ENCODE results near the gene LRIG3. TPM values are rescaled to one million over a fixed set of nuclear protein-coding genes. Genes with fewer than 3 reads are reported as not detected.
A peak's percentile ranks its signal among the peaks of the same experiment; 100 is the strongest.

Gene LRIG3
- total and polyA plus RNA-seq, 7 donors = 2.8 to 186 (median 58.1) TPM

GRCh38 chr12:58883576-58884334 is 36.5 kb downstream of the LRIG3 start:
- intact Hi-C loops (cut with DNase I) = loop anchor here (5.0 kb wide), 1 partner anchor 34 kb away; no protein-coding TSS in a partner anchor
- peaks cover 8 to 95% (median 25%) of the 10 kb centered on the region in 4 donors for H3K36me3 ChIP-seq
- no peak overlapping the region for H3K4me3 ChIP-seq
- H3K27me3 ChIP-seq = no peaks in the 10 kb centered on the region
- no peak for TF ChIP-seq POLR2A (IDR thresholded peaks at IDR 0.05)
- TF ChIP-seq POLR2AphosphoS5 (IDR thresholded peaks at IDR 0.05) = no peak
- no peak for TF ChIP-seq CTCF (IDR thresholded peaks at IDR 0.05)
- TF ChIP-seq EP300 (IDR thresholded peaks at IDR 0.05) = no peak
- peak overlapping the region in 2 of 4 donors; percentile 5 to 24 for H3K27ac ChIP-seq
- peaks cover 0 to 51% (median 22%) of the 10 kb centered on the region in 4 donors for H3K4me1 ChIP-seq
- DNase-seq = no peak
- no peaks in the 10 kb centered on the region for H3K9me3 ChIP-seq
- 81 to 86% methylated on average over 3 of the region's 3 CpGs for WGBS, 2 donors

- 94% methylated on average over 2 of the region's 2 CpGs for WGBS, 2 donors
- Histone ChIP-seq H3K36me3 (peaks cover 17 to 100% (median 28%) of the 10 kb centered on the region in 4 donors), H3K27ac (peak overlapping the region in 3 of 4 donors; percentile 15 to 20 (median 20)), H3K9me3 (no peaks in the 10 kb centered on the region), H3K4me3 (no peak overlapping the region), H3K27me3 (no peaks in the 10 kb centered on the region), H3K4me1 (peaks cover 0 to 42% (median 13%) of the 10 kb centered on the region in 4 donors)
- intact Hi-C loops (cut with DNase I) = loop anchor here (5.0 kb wide), 1 partner anchor 34 kb away; no protein-coding TSS in a partner anchor
- no peak for DNase-seq
- TF ChIP-seq EP300 (IDR thresholded peaks at IDR 0.05) (no peak), POLR2AphosphoS5 (IDR thresholded peaks at IDR 0.05) (no peak), POLR2A (IDR thresholded peaks at IDR 0.05) (no peak), CTCF (IDR thresholded peaks at IDR 0.05) (no peak)
These were observed 37.5 kb downstream of the LRIG3 start for GRCh38 chr12:58882826-58883225.

GRCh38 chr12:58881816-58882215 is 38.5 kb downstream of the LRIG3 start:
- intact Hi-C loops (cut with DNase I) = loop anchor here (5.0 kb wide), 1 partner anchor 35 kb away; no protein-coding TSS in a partner anchor
- peak overlapping the region in 1 of 4 donors; percentile 20 for H3K27ac ChIP-seq
- peaks cover 27 to 100% (median 33%) of the 10 kb centered on the region in 4 donors for H3K36me3 ChIP-seq
- H3K4me3 ChIP-seq = no peak overlapping the region
- DNase-seq = no peak
- 81 to 86% methylated on average over 4 of the region's 4 CpGs for WGBS, 2 donors
- TF ChIP-seq POLR2AphosphoS5 (IDR thresholded peaks at IDR 0.05) = no peak
- TF ChIP-seq EP300 (IDR thresholded peaks at IDR 0.05) = no peak
- no peak for TF ChIP-seq POLR2A (IDR thresholded peaks at IDR 0.05)
- no peak for TF ChIP-seq CTCF (IDR thresholded peaks at IDR 0.05)
- H3K9me3 ChIP-seq = no peaks in the 10 kb centered on the region
- no peaks in the 10 kb centered on the region for H3K27me3 ChIP-seq
- H3K4me1 ChIP-seq = peaks cover 0 to 36% (median 11%) of the 10 kb centered on the region in 4 donors

- no peak overlapping the region for H3K4me3 ChIP-seq
- TF ChIP-seq CTCF (IDR thresholded peaks at IDR 0.05) (no peak), POLR2A (IDR thresholded peaks at IDR 0.05) (no peak), EP300 (IDR thresholded peaks at IDR 0.05) (no peak), POLR2AphosphoS5 (IDR thresholded peaks at IDR 0.05) (no peak)
- H3K27ac ChIP-seq = no peak overlapping the region
- H3K36me3 ChIP-seq = peaks cover 35 to 100% (median 41%) of the 10 kb centered on the region in 4 donors
- intact Hi-C loops (cut with DNase I) = loop anchor here (5.0 kb wide), 1 partner anchor 37 kb away; no protein-coding TSS in a partner anchor
- H3K9me3 ChIP-seq = no peaks in the 10 kb centered on the region
- no peaks in the 10 kb centered on the region for H3K27me3 ChIP-seq
- DNase-seq = no peak
- H3K4me1 ChIP-seq = peaks cover 0 to 36% (median 11%) of the 10 kb centered on the region in 4 donors
- 93 to 94% methylated on average over 7 of the region's 7 CpGs for WGBS, 2 donors
These were observed 39.7 kb downstream of the LRIG3 start for GRCh38 chr12:58880639-58881038.

All from sigmoid colon (tissue), 7 donors.